HG02642 (cell line): ENCODE data around the gene CHAMP1.

Experiments used
- ATAC-seq: cut with Tn5 transposase; IDR thresholded peaks from one replicate; pipeline ENCODE4 v1.9.1; 2021; ENCODE audit warnings: mild to moderate bottlenecking; ENCODE audit not compliant: unreplicated experiment, poor library complexity

The CHAMP1 gene

GRCh38 chr13:114314074-114314912 lies at the start of gene CHAMP1:
Gene CHAMP1 (plus strand): TSS chr13:114314503. CDS start chr13:114323843, 9,340 bp downstream.
- ATAC-seq = peak; percentile 92

DNA sequence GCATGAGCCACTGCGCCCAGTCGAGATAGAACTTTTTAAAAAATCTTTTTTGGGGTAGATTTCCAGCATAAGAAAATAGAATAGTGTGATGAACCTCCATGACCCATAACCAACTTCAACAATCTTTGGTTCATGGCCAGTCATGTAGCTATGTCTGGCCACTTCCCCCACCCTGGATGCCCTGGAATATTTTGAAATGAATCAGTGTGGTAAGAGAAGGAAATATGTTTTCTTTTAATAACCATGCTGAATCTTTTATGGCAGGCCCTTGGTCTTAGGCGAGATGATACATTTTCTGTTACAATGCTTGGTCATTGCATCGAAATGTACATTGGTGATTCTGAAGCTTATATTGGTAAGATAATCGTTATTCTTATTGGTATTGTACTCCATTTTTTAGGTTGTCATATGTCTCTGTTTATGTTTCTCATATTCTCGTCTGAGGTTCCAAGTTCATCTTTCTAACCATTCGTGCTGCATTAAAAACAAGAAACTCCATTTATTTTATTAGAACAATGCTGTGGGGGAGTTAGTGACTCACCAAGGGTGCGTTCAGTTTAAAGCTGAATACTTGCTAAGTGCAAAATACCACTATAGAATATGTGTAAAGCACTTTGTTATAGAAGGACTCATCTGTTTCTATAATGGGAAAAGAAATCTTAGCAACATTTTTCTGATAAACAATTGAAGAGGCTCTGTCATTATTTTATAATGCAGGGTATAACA lies 49.3 kb upstream of the CHAMP1 start:
- no peak for ATAC-seq

GRCh38 chr13:114266241-114266640 lies 48.1 kb upstream of the CHAMP1 start:
- ATAC-seq = no peak

- ATAC-seq = no peak
Observed at GRCh38 chr13:114268344-114269280, 45.7 kb upstream of the CHAMP1 start.

DNA sequence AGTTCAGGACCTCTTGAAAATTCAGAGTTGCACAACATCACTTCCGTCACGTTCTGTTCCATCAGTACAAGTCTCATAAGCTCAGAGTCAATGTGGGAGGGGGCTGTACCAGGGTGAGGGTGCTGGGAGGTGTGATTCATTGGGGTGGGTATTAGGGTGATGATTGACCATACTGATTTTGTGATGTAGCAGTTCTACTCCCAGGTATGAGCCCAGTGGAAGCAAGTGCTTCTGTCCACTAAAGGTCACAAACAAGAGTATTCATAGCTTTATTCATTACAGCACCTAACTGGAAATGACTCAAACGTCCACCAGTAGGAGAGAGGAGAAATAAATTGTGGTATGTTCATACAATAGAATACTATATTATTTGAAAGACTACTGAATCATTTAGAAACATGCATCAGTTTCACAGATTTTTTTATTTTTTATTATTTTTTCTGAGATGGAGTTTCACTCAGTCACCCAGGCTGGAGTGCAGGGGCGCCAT lies 45.0 kb upstream of the CHAMP1 start:
- no peak for ATAC-seq

- no peak for ATAC-seq
Observed at GRCh38 chr13:114272977-114273376, 41.3 kb upstream of the CHAMP1 start.

DNA sequence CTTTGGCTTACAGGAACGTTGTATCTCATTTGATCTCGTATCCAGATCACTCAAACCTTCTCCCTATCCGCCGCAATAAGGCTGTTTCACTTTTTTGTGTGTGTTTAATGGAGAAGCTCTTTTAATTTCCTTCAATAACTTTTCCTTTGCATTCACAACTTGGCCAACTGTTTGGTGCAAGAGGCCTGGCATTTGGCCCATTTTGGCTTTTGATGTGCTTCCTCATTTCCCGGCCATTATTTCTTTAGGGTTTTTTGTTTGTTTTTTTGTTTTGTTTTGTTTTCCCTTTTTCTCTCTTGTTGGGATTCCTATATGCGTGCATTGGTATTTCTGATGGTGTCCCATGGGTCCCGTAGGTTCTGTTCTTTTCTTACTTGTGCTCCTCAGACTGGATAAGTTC lies 39.0 kb upstream of the CHAMP1 start:
- no peak for ATAC-seq

- ATAC-seq = no peak
Observed at GRCh38 chr13:114279146-114279545, 35.2 kb upstream of the CHAMP1 start.

DNA sequence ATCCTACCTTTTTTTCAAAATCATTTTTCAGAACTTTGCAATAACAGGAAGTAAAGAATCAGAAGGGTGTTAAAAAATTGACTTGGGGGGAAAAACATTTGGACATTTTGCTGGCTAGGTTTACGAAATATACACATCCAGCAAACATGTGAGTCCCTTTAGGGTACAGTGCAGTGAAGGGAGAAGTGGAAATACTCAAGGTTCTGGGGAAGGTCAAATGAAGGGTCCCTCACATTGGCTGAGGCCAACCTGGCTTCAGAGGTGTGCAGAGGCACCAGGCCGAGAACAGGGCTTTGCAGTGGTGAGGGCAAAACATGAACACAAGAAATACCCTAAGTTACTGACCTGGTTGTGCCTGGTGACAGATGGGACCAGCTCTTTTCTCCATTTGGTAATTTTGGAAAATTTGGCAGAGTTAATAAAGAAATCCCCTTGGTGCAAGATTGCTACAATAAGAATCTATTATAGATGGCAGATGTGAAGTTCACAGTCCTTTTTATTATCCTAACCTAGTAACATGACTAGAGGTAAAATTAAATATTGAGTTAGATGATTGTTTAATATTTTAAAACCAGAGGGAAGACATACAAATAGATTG lies 34.4 kb upstream of the CHAMP1 start:
- no peak for ATAC-seq

DNA sequence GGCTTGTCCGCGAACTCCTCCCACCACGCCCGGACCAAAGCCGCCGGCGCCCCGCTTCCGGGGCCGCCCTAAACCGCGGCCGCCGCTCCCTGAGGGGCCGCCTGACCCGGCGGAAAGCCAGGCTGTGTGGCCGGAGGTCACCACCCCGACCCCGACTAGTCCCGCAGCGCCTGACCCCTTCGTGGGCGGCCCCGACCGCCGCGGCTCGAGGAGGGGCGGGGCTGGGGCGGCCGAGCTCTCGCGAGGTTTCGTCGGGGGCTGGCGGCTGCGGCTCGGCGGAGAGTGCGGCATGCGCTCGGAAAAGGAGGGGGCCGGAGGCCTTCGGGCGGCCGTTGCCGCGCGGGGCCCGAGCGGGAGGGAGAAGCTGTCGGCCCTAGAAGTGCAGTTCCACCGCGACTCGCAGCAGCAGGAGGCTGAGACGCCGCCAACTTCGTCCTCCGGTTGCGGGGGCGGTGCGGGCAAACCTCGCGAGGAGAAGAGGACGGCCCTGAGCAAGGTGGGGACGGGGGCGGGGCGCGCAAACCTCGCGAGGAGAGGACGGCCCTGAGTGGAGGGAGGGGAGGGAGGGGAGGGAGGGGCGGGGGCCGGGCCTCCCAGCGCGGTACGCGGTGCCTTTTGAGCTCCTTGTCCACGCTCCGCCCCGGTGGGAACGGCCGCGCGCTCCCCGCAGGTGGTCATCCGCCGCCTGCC lies 32.8 kb upstream of the CHAMP1 start, which contains the start of gene UPF3A:
TSS of gene UPF3A (plus strand) at position 251 of the 690 bp plus-strand sequence. CDS start at position 290, 39 bp downstream.
- ATAC-seq = peak; percentile 75

DNA sequence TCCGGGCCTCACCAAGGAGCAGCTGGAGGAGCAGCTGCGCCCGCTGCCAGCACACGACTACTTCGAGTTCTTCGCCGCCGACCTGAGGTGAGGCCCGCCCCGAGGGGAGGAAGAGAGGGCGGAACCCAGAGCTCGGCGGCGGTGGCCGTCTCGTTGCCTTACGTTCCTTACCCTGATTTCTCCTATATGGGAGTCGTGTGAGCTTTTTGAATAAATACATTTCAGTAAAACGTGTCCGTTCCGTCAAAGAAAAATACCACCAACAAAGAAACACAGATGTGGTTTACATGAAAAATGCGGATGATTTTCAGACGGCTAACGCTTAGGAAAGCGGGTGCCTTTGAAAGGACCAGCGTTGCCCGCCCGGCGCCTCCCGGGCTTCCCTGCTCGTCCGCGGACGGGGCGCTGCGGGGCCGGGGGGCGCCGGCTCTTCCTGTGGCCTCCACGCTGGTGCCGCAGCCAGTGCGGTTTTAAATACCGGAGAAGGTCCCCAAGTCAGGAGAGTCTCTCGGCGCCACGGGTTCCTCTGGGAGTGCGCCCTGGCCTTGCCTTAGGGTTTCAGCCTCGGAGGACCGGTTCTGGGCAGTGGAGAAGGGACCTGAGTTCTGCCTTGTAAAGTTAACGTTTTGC lies 32.1 kb upstream of the CHAMP1 start:
- peak; percentile 59 for ATAC-seq

GRCh38 chr13:114283576-114283975 lies 30.7 kb upstream of the CHAMP1 start:
- no peak for ATAC-seq

DNA sequence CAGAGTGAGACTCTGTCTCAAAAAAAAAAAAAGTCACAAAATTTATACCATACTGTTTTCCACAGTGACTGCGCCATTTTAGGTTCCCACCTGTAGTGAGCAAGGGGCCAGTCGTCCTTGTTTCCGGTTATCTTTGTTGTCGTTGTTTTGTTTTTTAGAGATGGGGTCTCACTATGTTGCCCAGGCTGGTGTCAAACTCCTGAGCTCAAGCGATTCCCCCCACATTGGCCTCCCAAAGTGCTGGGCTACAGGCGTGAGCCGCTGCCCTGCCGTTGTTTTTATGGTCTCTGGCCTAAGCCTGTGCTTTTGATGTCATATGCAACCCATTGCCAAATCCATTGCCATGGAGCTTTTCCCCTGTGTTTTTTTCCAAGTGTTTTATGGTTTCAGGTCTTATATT lies 29.6 kb upstream of the CHAMP1 start:
- ATAC-seq = no peak

GRCh38 chr13:114285166-114285808 lies 29.0 kb upstream of the CHAMP1 start:
- no peak for ATAC-seq

GRCh38 chr13:114286808-114287207 lies 27.5 kb upstream of the CHAMP1 start:
- no peak for ATAC-seq

GRCh38 chr13:114288157-114288591 lies 26.1 kb upstream of the CHAMP1 start:
- no peak for ATAC-seq

- ATAC-seq = no peak
Observed at GRCh38 chr13:114296448-114296847, 17.9 kb upstream of the CHAMP1 start.

DNA sequence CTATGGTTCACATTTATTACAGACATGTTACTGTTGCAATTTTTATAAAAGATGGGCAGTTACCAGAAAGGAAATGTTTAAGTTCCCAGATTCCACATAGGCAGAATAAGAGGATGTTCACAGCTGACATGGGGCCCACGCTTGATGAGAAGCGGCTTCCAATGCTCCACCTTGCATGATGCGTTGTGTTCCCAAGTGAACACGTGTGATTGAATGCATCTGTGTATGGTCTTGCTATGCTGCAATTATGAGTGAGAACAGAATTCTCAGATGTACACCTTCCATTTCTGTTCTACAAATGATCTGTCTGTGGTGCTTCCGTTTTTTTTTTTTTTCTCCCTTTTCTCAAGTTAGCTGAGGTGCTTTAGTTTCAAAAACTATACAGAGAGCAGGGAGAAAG lies 17.4 kb upstream of the CHAMP1 start:
- ATAC-seq = no peak
